H1 (cell line): ENCODE measurements around the gene FBXL14. TPM values are rescaled to one million over a fixed set of nuclear protein-coding genes. Genes with fewer than 3 reads are reported as not detected.

Experiments used
- ASH2L ChIP-seq: fragments of 200-600, 300-600 bp; sonication (generic); IDR thresholded peaks from one replicate; pipeline ENCODE4 v1.7.1; 2017; ENCODE audit warnings: low read length
- EZH2 ChIP-seq: fragments of 200-600 bp; sonication (generic); IDR thresholded peaks from 2 replicates; pipeline ENCODE4 v1.7.1; 2012; ENCODE audit warnings: low read depth, mild to moderate bottlenecking, moderate library complexity, low read length, inconsistent platforms; ENCODE audit not compliant: severe bottlenecking
- HDAC2 ChIP-seq, 2 experiments: fragments of 300-600 bp in 1 of 2; sonication (generic) in 1 of 2; IDR thresholded peaks; 2 replicates each; pipeline ENCODE4 v1.6.1; 2011 to 2012; ENCODE audit warnings: low read depth in 2 of 2, low read length in 2 of 2, mild to moderate bottlenecking in 2 of 2, moderate library complexity in 2 of 2, borderline replicate concordance in 1 of 2, inconsistent platforms in 1 of 2
- PHF8 ChIP-seq: fragments of 200-600 bp; sonication (generic); conservative IDR thresholded peaks from 2 replicates; pipeline ENCODE4 v1.7.1; 2012; ENCODE audit warnings: low read depth, mild to moderate bottlenecking, inconsistent platforms, low read length, moderate library complexity
- RNF2 ChIP-seq: fragments of 200-900, 300-1000 bp; sonication (generic); IDR thresholded peaks from 2 replicates; pipeline ENCODE4 v1.7.1; 2016; ENCODE audit warnings: borderline replicate concordance, low read depth, mild to moderate bottlenecking, antibody characterized with exemption, low read length; ENCODE audit not compliant: poor library complexity, severe bottlenecking; ENCODE audit errors: missing control alignments
- RXRA ChIP-seq: IDR thresholded peaks from 2 replicates; pipeline ENCODE4 v1.6.1; 2011; ENCODE audit warnings: low read depth, mild to moderate bottlenecking, low read length, moderate library complexity; ENCODE audit not compliant: insufficient read depth
- SIN3A ChIP-seq, 2 experiments: IDR thresholded peaks in 1 of 2; conservative IDR thresholded peaks in 1 of 2; 2 replicates each; pipeline ENCODE4 v1.6.1; 2011 to 2012; ENCODE audit warnings: low read length in 2 of 2, improper control_type of control experiment in 1 of 2, low read depth in 1 of 2, mild to moderate bottlenecking in 1 of 2
- SIX5 ChIP-seq: IDR thresholded peaks from 2 replicates; pipeline ENCODE4 v1.6.1; 2011; ENCODE audit warnings: mild to moderate bottlenecking, low read depth, low read length
- SUZ12 ChIP-seq: fragments of 200-600 bp; sonication (generic); IDR thresholded peaks from 2 replicates; pipeline ENCODE4 v1.6.1; 2012; ENCODE audit warnings: mild to moderate bottlenecking, inconsistent platforms, low read length, moderate library complexity, mixed read lengths
- TCF12 ChIP-seq: IDR thresholded peaks from 2 replicates; pipeline ENCODE4 v1.6.1; 2011; ENCODE audit warnings: low read depth, mild to moderate bottlenecking, low read length
- TEAD4 ChIP-seq: IDR thresholded peaks from 2 replicates; pipeline ENCODE4 v1.6.1; 2012; ENCODE audit warnings: low read depth, low read length, inconsistent platforms, mixed read lengths
- polyA plus RNA-seq, 7 experiments: library from polyadenylated mRNA; depleted of rRNA in 3 of 7; stranded (reverse) in 5 of 7; unstranded in 2 of 7; fragments of >200 nt in 5 of 7; fragments of 200-250 nt in 2 of 7; gene quantifications; 1 replicate in 5 of 7; 2 replicates in 1 of 7; 4 replicates in 1 of 7; pipeline versions ENCODE4 v1.2.1 to v1.2.3, GENCODE V29; 2011 to 2013; ENCODE audit warnings: missing spikeins in 2 of 7, mixed read lengths in 2 of 7
- total RNA-seq: library from RNA; stranded (reverse); fragmentation: NEBNext Ultra II Directional; extraction: Animal tissue kit (Norgen Biotek cat#: 25700); gene quantifications from 2 replicates; pipeline ENCODE4 v1.2.1, GENCODE V29; 2021
- TF ChIP-seq, protein P1 (sequence below): IDR thresholded peaks from 2 replicates; pipeline ENCODE4 v1.6.1; 2012; ENCODE audit warnings: inconsistent platforms
- TF ChIP-seq, protein P2 (sequence below): IDR thresholded peaks from 2 replicates; pipeline ENCODE4 v1.6.1; 2012; ENCODE audit warnings: inconsistent platforms

FBXL14 gene
- total and polyA plus RNA-seq, 2 of the 8 experiments (the other 6 are each of a cell fraction or from before 2014, with no cell fraction given): 5.5 to 9.6 TPM

DNA sequence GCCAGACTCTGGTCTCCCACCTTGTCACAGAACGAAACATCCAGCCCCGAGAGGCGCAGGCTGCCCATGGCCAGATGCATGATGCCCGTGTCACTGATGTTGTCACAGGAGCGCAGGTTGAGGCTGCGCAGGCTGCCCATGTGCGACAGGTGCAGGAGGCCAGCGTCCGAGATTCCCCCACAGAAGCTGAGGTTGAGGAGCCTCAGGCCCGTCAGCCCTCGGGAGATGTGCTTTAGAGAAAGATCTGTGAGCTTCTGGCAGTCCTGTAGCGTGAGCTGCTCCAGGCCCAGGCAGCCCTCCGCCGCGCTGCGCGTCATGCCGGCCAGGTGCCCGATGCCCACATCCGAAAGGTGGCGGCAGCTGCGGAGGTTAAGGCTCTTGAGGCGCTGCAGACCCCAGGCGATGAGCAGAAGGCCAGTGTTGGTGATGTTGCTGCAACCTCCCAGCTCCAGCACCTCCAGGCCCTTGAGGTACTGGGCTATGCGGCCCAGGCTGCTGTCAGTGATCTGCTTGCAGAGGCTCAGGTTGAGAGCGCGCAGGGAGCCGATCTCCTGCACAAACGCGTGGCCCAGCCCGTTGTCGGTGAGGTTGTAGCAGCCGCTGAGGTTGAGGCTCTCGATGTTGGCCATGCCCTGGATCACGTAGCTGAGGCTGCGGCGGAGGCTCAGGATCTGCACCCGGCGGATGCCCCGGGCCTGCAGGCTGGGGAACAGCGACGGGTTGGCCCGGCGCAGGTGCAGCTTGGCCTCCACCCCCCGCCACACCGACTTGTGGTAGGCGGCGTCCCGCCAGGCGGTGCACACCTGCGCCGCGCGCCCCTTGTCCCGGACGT lies 991 bp downstream of the FBXL14 start (continued):
- TF ChIP-seq, protein P1, sequence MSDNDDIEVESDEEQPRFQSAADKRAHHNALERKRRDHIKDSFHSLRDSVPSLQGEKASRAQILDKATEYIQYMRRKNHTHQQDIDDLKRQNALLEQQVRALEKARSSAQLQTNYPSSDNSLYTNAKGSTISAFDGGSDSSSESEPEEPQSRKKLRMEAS: peak; percentile 69
- TF ChIP-seq RNF2 (peak; percentile 58), RXRA (no peak), HDAC2 (IDR thresholded peaks at IDR 0.05; ENCODE audit: borderline replicate concordance in 1 of 2, low read depth in 2 of 2, low read length in 2 of 2) (peak in 1 of 2 experiments; percentile 52; a peak in 1 of 4 replicates), PHF8 (0 out of 2 replicates have a peak, but pooled peaks have one; percentile 8), TCF12 (no peak), SIX5 (no peak), TEAD4 (no peak), EZH2 (peak; percentile 89), SUZ12 (peak; percentile 82; the same call in 1 of the 2 replicates), ASH2L (peak; percentile 52), SIN3A (conservative IDR thresholded peaks at IDR 0.05 in 1 of 2, IDR thresholded peaks at IDR 0.05 in 1 of 2; ENCODE audit: low read depth in 1 of 2, low read length in 2 of 2) (peak in 1 of 2 experiments; percentile 30; a peak in 2 of 4 replicates)
- TF ChIP-seq, protein P2, sequence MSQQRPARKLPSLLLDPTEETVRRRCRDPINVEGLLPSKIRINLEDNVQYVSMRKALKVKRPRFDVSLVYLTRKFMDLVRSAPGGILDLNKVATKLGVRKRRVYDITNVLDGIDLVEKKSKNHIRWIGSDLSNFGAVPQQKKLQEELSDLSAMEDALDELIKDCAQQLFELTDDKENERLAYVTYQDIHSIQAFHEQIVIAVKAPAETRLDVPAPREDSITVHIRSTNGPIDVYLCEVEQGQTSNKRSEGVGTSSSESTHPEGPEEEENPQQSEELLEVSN: peak; percentile 73
